Right lobe of liver (tissue), 4 donors: ENCODE results near the gene SLMAP.

ENCODE experiments used
- CTCF ChIP-seq, 4 donors: fragments of 200-600 bp in 3 of 4; fragments of 450-650 bp in 1 of 4; IDR thresholded peaks; one replicate each; pipeline versions ENCODE4 v1.5.1 to v1.8.0; 2016 to 2022; ENCODE audit warnings: antibody characterized with exemption in 4 of 4, mild to moderate bottlenecking in 2 of 4
- POLR2A ChIP-seq: fragments of 450-650 bp; IDR thresholded peaks from one replicate; pipeline ENCODE4 v1.6.1; 2017; ENCODE audit warnings: antibody characterized with exemption, mild to moderate bottlenecking
- donor health status: DM: no; HTN: no; CAD: no.
- donor health status: DM: no; HTN: no; CAD: no.
- donor health status: DM: no; HTN: yes; CAD: no.

GRCh38 chr3:57929988-57930387 is 173.9 kb downstream of the SLMAP start:
- TF ChIP-seq CTCF (IDR thresholded peaks at IDR 0.05), result no peak
- no peak for TF ChIP-seq POLR2A
